HL-60 (cell line): ENCODE data around the gene OSBPL5.

ENCODE experiments used
- POLR2AphosphoS5 ChIP-seq: IDR thresholded peaks from 2 replicates; pipeline ENCODE4 v1.6.1; 2012; ENCODE audit warnings: low read depth
- TF ChIP-seq, protein P1 (sequence below): IDR thresholded peaks from one replicate; pipeline ENCODE4 v1.5.1; 2011; ENCODE audit warnings: low read length, control low read depth, inconsistent platforms; ENCODE audit not compliant: insufficient read depth

GRCh38 chr11:3192511-3193372 lies 27.6 kb upstream of the OSBPL5 start:
- no peak for TF ChIP-seq POLR2AphosphoS5
- TF ChIP-seq, protein P1, sequence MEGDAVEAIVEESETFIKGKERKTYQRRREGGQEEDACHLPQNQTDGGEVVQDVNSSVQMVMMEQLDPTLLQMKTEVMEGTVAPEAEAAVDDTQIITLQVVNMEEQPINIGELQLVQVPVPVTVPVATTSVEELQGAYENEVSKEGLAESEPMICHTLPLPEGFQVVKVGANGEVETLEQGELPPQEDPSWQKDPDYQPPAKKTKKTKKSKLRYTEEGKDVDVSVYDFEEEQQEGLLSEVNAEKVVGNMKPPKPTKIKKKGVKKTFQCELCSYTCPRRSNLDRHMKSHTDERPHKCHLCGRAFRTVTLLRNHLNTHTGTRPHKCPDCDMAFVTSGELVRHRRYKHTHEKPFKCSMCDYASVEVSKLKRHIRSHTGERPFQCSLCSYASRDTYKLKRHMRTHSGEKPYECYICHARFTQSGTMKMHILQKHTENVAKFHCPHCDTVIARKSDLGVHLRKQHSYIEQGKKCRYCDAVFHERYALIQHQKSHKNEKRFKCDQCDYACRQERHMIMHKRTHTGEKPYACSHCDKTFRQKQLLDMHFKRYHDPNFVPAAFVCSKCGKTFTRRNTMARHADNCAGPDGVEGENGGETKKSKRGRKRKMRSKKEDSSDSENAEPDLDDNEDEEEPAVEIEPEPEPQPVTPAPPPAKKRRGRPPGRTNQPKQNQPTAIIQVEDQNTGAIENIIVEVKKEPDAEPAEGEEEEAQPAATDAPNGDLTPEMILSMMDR = no peak
